Natural killer cell (primary cell): ENCODE data around the gene ADGRG6. TPM values are rescaled to one million over a fixed set of nuclear protein-coding genes. Genes with fewer than 3 reads are reported as not detected.

ENCODE experiments used
- ATAC-seq, 3 donors: fragments of 150-1000 bp in 2 of 3; fragments of 200-7000 bp in 1 of 3; cut with Tn5 transposase; 1 replicate in 1 of 3; 2 replicates in 2 of 3; pipeline ENCODE4 v1.10.0; 2021; ENCODE audit warnings: mild to moderate bottlenecking in 2 of 3, moderate library complexity in 2 of 3
- DNase-seq, 2 donors: peaks; one replicate each; pipeline versions ENCODE4 v3.0.0 to v3.0.0-alpha.2; 2013 to 2021; ENCODE audit warnings: mixed read lengths in 1 of 2
- H3K27ac ChIP-seq: one replicate; pipeline ENCODE4 v1.5.1; 2013; ENCODE audit warnings: mild to moderate bottlenecking, low read length
- H3K27me3 ChIP-seq: one replicate; pipeline ENCODE4 v1.6.1; 2013; ENCODE audit warnings: low read length; ENCODE audit not compliant: control insufficient read depth, insufficient read depth
- H3K36me3 ChIP-seq: one replicate; pipeline ENCODE4 v1.6.1; 2013; ENCODE audit warnings: low read length; ENCODE audit not compliant: control insufficient read depth, insufficient read depth
- H3K4me1 ChIP-seq: one replicate; pipeline ENCODE4 v1.6.1; 2013; ENCODE audit warnings: low read length; ENCODE audit not compliant: control insufficient read depth, insufficient read depth
- H3K4me3 ChIP-seq: one replicate; pipeline ENCODE4 v1.5.1; 2013; ENCODE audit warnings: low read length
- H3K9me3 ChIP-seq: one replicate; pipeline ENCODE4 v1.6.1; 2013; ENCODE audit warnings: low read length; ENCODE audit not compliant: control insufficient read depth, insufficient read depth
- H3K27ac Mint-ChIP-seq, 2 donors: one replicate each; pipeline ENCODE4 v1.8.0; 2022; ENCODE audit warnings: mild to moderate bottlenecking in 2 of 2, mixed read lengths in 2 of 2, moderate library complexity in 1 of 2
- H3K27me3 Mint-ChIP-seq, 2 donors: one replicate each; pipeline ENCODE4 v1.8.0; 2022; ENCODE audit warnings: low read depth in 2 of 2, mixed read lengths in 2 of 2
- H3K36me3 Mint-ChIP-seq: one replicate; pipeline ENCODE4 v1.8.0; 2022; ENCODE audit warnings: mixed read lengths
- H3K4me1 Mint-ChIP-seq, 2 donors: one replicate each; pipeline ENCODE4 v1.8.0; 2022; ENCODE audit warnings: mixed read lengths in 2 of 2
- H3K4me3 Mint-ChIP-seq: one replicate; pipeline ENCODE4 v1.8.0; 2022; ENCODE audit warnings: mild to moderate bottlenecking, moderate library complexity, mixed read lengths
- H3K9me3 Mint-ChIP-seq, 2 donors: one replicate each; pipeline ENCODE4 v1.8.0; 2022; ENCODE audit warnings: mixed read lengths in 2 of 2
- WGBS: methylation state at CpG from one replicate; pipeline ENCODE4 v1.1.7; 2013; ENCODE audit warnings: missing lambda C conversion rate; ENCODE audit not compliant: insufficient coverage; 5-methylcytosine and 5-hydroxymethylcytosine counted together
- intact Hi-C: fragments of 100-400 bp; cut with micrococcal nuclease; formaldehyde crosslinking; loops from one replicate; pipeline ENCODE4 v1.14.2; 2022
- total RNA-seq, 4 donors: library from RNA; stranded (reverse); fragments of 120-200 nt in 1 of 4; gene quantifications; one replicate each; pipeline versions ENCODE4 v1.2.3 to v1.2.4, GENCODE V29; 2013 to 2022
- TF ChIP-seq, protein P1 (sequence below): fragments of 200-600 bp; IDR thresholded peaks from one replicate; pipeline ENCODE4 v1.8.0; 2022; ENCODE audit warnings: antibody characterized with exemption

Gene ADGRG6
- total RNA-seq, 3 donors from 2014 or later (not counting 1 experiment from before 2014, with no cell fraction given) = 0.05 to 0.24 TPM; not detected in 1

- no peak overlapping the region for H3K4me3 ChIP-seq
- Mint-ChIP-seq H3K4me1 (no peaks in the 10 kb centered on the region), H3K27me3 (peaks cover 0 to 3% of the 10 kb centered on the region in 2 donors), H3K9me3 (peaks cover 0 to 4% of the 10 kb centered on the region in 2 donors), H3K27ac (no peak overlapping the region), H3K36me3 (no peaks in the 10 kb centered on the region), H3K4me3 (no peak overlapping the region)
- H3K27me3 ChIP-seq = no peaks in the 10 kb centered on the region
- no peaks in the 10 kb centered on the region for H3K36me3 ChIP-seq
- DNase-seq (no peak), ATAC-seq (no peak)
- intact Hi-C loops = no loop called here
- 100% methylated on average over 1 of the region's 1 CpG for WGBS
- no peak overlapping the region for H3K27ac ChIP-seq
- no peaks in the 10 kb centered on the region for H3K9me3 ChIP-seq
- no peaks in the 10 kb centered on the region for H3K4me1 ChIP-seq
- TF ChIP-seq, protein P1, sequence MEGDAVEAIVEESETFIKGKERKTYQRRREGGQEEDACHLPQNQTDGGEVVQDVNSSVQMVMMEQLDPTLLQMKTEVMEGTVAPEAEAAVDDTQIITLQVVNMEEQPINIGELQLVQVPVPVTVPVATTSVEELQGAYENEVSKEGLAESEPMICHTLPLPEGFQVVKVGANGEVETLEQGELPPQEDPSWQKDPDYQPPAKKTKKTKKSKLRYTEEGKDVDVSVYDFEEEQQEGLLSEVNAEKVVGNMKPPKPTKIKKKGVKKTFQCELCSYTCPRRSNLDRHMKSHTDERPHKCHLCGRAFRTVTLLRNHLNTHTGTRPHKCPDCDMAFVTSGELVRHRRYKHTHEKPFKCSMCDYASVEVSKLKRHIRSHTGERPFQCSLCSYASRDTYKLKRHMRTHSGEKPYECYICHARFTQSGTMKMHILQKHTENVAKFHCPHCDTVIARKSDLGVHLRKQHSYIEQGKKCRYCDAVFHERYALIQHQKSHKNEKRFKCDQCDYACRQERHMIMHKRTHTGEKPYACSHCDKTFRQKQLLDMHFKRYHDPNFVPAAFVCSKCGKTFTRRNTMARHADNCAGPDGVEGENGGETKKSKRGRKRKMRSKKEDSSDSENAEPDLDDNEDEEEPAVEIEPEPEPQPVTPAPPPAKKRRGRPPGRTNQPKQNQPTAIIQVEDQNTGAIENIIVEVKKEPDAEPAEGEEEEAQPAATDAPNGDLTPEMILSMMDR = no peak
Observed at GRCh38 chr6:142350309-142350708, 48.5 kb downstream of the ADGRG6 start.

- intact Hi-C loops = no loop called here
- Histone ChIP-seq H3K4me3 (no peak overlapping the region), H3K4me1 (no peaks in the 10 kb centered on the region), H3K27me3 (peaks cover 2% of the 10 kb centered on the region), H3K9me3 (no peaks in the 10 kb centered on the region), H3K27ac (no peak overlapping the region), H3K36me3 (no peaks in the 10 kb centered on the region)
- peaks cover 0 to 3% of the 10 kb centered on the region in 2 donors for H3K27me3 Mint-ChIP-seq
- 90% methylated on average over 2 of the region's 2 CpGs for WGBS
- DNase-seq (no peak), ATAC-seq (no peak)
- H3K9me3 Mint-ChIP-seq = peaks cover 0 to 4% of the 10 kb centered on the region in 2 donors
- H3K4me3 Mint-ChIP-seq = no peak overlapping the region
- TF ChIP-seq, protein P1 = no peak
- H3K4me1 Mint-ChIP-seq = no peaks in the 10 kb centered on the region
- no peak overlapping the region for H3K27ac Mint-ChIP-seq
- no peaks in the 10 kb centered on the region for H3K36me3 Mint-ChIP-seq
Observed at GRCh38 chr6:142353690-142354089, 51.9 kb downstream of the ADGRG6 start.

DNA sequence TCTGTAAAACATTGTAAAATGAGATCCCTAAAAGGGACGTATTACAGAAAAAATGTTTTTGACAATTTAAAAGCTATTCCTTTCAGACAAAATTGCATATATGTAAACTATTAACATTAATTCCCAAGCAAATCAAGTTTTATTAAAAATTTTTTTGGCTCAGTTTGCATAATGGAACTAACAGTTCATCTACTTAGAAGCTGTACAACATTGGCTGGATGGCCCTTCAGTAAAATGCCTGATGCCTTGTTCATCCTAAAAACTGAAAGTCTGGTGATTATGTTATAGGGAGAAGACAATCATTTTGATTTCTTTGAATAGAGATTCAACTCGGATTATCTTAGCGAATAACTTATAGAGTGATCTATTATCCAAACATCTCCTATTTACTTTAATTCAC, 52.8 kb downstream of the ADGRG6 start:
- intact Hi-C loops = no loop called here

More for the DNA sequence above, 52.8 kb downstream of the ADGRG6 start:
- TF ChIP-seq, protein P1 = no peak
- DNase-seq = no peak
- Mint-ChIP-seq H3K36me3 (no peaks in the 10 kb centered on the region), H3K27ac (no peak overlapping the region), H3K4me3 (no peak overlapping the region), H3K9me3 (peaks cover 0 to 4% of the 10 kb centered on the region in 2 donors), H3K4me1 (no peaks in the 10 kb centered on the region), H3K27me3 (peaks cover 0 to 3% of the 10 kb centered on the region in 2 donors)
- Histone ChIP-seq H3K27me3 (peaks cover 2% of the 10 kb centered on the region), H3K36me3 (no peaks in the 10 kb centered on the region), H3K4me1 (no peaks in the 10 kb centered on the region), H3K27ac (no peak overlapping the region), H3K9me3 (no peaks in the 10 kb centered on the region), H3K4me3 (no peak overlapping the region)
- no CpG with 5 or more reads among the region's 3 CpGs for WGBS
- ATAC-seq = no peak
